ENCODE data around the gene MCRS1. TPM values are rescaled to one million over a fixed set of nuclear protein-coding genes. Genes with fewer than 3 reads are reported as not detected.

Gene MCRS1
- total RNA-seq, 2 experiments from 2014 or later: 65.4 to 75.6 TPM

DNA sequence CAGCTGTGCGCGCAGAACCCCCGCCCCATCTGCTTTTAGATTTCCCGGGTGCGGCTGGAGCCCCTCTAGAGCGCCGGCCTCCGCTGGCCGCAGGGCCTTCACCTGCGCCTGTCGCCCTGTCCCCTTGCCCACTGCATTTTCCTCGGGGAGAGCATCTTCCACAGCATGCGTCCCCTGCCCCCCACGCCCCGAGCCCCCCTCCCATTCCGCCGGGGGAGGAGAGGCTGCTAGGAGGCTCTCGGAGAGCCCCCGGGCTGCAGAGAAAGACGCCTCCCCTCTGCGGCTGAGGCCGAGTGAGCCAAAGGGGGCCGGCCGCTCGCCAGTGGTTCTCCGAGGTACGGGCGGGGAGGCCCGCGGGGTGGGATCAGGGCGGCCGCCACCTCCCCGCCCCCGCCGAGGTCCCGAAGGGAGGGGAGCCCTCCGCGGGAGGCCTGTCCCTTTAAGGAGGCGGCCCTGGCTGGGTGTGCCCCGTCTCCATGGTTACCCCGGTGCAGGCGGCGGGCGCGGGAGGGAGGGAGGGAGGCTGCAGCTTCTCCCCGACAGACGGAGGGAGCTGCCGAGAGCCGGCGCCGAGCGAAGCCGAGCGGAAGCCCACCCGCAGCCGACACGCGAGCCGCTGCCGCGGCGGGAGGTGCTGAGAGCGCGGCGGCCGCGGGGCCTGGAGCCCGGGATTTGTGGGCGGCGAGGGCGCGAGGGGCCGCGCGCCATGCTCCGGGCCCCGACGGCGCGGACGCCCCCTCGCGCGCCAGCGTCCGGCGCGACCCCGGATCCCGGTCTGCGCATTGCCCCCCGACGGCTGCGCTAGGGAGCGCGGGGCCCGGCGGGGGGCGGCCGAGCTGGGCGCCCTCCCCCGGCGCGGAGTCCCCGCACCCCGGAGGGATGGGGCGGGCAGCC, 29.2 kb downstream of the MCRS1 start, which contains the start of gene KCNH3:
Gene KCNH3 (plus strand): TSS at position 521 of the 894 bp plus-strand sequence. CDS start 387 bp downstream, outside the sequence.
- H2AFZ ChIP-seq (ENCODE audit: low read length): peak within 1 kb of the TSS; percentile 73
- peak; percentile 89 for DNase-seq (ENCODE audit: low spot score)
- no peaks in the 10 kb centered on the region for H3K36me3 ChIP-seq (ENCODE audit: insufficient read depth, low read length)
- no peaks in the 10 kb centered on the region for H3K9me2 ChIP-seq (ENCODE audit: insufficient read depth, low read length)
- peaks cover 35% of the 10 kb centered on the region for H3K4me1 ChIP-seq (ENCODE audit: insufficient read depth, low read length, poor library complexity, severe bottlenecking)
- intact Hi-C loops (cut with micrococcal nuclease; ENCODE audit: unreplicated experiment): no loop called here
- no TSS peak for BruUV-seq (replicated peaks)
- peak within 1 kb of the TSS; percentile 86 for H3K4me2 ChIP-seq (ENCODE audit: low read length)
- H3K9me3 ChIP-seq (ENCODE audit: low read length): no peaks in the 10 kb centered on the region
- ChIA-PET POLR2A (no interaction called here), CTCF (ENCODE audit: unreplicated experiment) (no interaction called here)
- no peaks in the 10 kb centered on the region for H4K20me1 ChIP-seq (ENCODE audit: insufficient read depth, low read length)
- H3K79me2 ChIP-seq (ENCODE audit: insufficient read depth, low read depth, low read length): no peaks in the 10 kb centered on the region
- no peak within 1 kb of the TSS for H3K27ac ChIP-seq (ENCODE audit: low read depth, low read length, poor library complexity, severe bottlenecking)
- peak within 1 kb of the TSS; percentile 64 for H3K4me3 ChIP-seq (ENCODE audit: low read depth, low read length, poor library complexity, severe bottlenecking)
- no peak for TF ChIP-seq EZH2phosphoT487 (IDR thresholded peaks at IDR 0.05; ENCODE audit: borderline replicate concordance, low read depth, low read length)
- TF ChIP-seq, protein P1, sequence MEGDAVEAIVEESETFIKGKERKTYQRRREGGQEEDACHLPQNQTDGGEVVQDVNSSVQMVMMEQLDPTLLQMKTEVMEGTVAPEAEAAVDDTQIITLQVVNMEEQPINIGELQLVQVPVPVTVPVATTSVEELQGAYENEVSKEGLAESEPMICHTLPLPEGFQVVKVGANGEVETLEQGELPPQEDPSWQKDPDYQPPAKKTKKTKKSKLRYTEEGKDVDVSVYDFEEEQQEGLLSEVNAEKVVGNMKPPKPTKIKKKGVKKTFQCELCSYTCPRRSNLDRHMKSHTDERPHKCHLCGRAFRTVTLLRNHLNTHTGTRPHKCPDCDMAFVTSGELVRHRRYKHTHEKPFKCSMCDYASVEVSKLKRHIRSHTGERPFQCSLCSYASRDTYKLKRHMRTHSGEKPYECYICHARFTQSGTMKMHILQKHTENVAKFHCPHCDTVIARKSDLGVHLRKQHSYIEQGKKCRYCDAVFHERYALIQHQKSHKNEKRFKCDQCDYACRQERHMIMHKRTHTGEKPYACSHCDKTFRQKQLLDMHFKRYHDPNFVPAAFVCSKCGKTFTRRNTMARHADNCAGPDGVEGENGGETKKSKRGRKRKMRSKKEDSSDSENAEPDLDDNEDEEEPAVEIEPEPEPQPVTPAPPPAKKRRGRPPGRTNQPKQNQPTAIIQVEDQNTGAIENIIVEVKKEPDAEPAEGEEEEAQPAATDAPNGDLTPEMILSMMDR (conservative IDR thresholded peaks at IDR 0.05; ENCODE audit: low read length): no peak

GRCh38 chr12:49537752-49538509, 30.0 kb downstream of the MCRS1 start:
- no peaks in the 10 kb centered on the region for H3K9me3 ChIP-seq (ENCODE audit: low read length)
- TF ChIP-seq, protein P1 (conservative IDR thresholded peaks at IDR 0.05; ENCODE audit: low read length): 0 out of 2 replicates have a peak, but pooled peaks have one; percentile 37
- 0 out of 2 replicates have a peak, but pooled peaks have one; percentile 39 for TF ChIP-seq EZH2phosphoT487 (IDR thresholded peaks at IDR 0.05; ENCODE audit: borderline replicate concordance, low read depth, low read length)
- intact Hi-C loops (cut with micrococcal nuclease; ENCODE audit: unreplicated experiment): no loop called here
- H3K4me1 ChIP-seq (ENCODE audit: insufficient read depth, low read length, poor library complexity, severe bottlenecking): peaks cover 35% of the 10 kb centered on the region
- no peaks in the 10 kb centered on the region for H3K36me3 ChIP-seq (ENCODE audit: insufficient read depth, low read length)
- H2AFZ ChIP-seq (ENCODE audit: low read length): peak overlapping the region; percentile 73
- H3K27ac ChIP-seq (ENCODE audit: low read depth, low read length, poor library complexity, severe bottlenecking): no peak overlapping the region
- peak overlapping the region; percentile 64 for H3K4me3 ChIP-seq (ENCODE audit: low read depth, low read length, poor library complexity, severe bottlenecking)
- CTCF ChIA-PET (ENCODE audit: unreplicated experiment): no interaction called here
- BruUV-seq (replicated peaks): no TSS peak
- peak overlapping the region; percentile 86 for H3K4me2 ChIP-seq (ENCODE audit: low read length)
- DNase-seq (ENCODE audit: low spot score): peak; percentile 32
- H3K79me2 ChIP-seq (ENCODE audit: insufficient read depth, low read depth, low read length): no peaks in the 10 kb centered on the region
- H3K9me2 ChIP-seq (ENCODE audit: insufficient read depth, low read length): no peaks in the 10 kb centered on the region
- POLR2A ChIA-PET: interaction anchor here (0.7 kb wide), 2 partner anchors 53 to 203 kb away, joined by 4 to 9 read pairs; partner anchors contain the start of gene TMBIM6
- no peaks in the 10 kb centered on the region for H4K20me1 ChIP-seq (ENCODE audit: insufficient read depth, low read length)

All from OCI-LY7 (cell line).